Measurements from ENCODE around the gene ZNF559. TPM values are rescaled to one million over a fixed set of nuclear protein-coding genes. Genes with fewer than 3 reads are reported as not detected.
"Not testable (repeated sequence)": the region's sequence is repeated elsewhere in the genome, so short reads cannot be mapped to it uniquely, and the experiment has no call there.

Gene ZNF559
- 29.8 TPM for total RNA-seq

DNA sequence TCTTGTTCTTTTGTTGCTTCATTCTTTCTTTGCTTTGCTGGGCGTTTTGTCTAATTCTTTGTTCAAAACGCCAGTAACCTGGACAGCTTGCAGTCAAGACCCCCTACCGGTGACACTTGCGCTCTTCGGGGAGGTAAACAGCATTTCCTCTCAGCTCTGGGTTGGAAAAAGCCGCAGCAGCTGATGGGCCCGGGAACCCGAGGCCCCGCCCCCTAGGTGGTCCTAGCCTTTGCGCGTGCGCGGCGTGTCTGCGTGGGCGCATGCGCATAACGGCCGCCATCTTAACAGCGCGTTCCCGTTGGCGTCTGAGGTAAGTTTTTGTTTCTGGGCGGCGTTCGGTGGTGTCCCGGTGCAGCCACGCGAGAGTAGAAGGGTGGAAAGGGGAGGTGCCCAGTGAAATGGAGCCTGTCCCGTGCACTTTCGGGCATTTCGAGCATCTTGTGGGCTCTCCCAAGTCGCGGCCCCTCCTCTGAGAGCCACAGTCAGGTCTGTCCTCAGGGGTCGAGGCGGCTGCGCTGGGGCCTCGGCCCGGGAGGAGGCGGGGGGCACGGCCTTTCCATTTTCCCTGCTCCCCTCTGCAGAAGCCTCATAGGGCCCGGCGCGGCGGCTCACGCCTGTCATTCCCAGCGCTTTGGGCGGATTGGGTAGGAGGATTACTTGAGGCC, at the start of gene ZNF559:
Gene ZNF559 (plus strand): TSS at position 261 of the 665 bp plus-strand sequence. CDS start 14,371 bp downstream, outside the sequence.
- peak; percentile 96 for DNase-seq

DNA sequence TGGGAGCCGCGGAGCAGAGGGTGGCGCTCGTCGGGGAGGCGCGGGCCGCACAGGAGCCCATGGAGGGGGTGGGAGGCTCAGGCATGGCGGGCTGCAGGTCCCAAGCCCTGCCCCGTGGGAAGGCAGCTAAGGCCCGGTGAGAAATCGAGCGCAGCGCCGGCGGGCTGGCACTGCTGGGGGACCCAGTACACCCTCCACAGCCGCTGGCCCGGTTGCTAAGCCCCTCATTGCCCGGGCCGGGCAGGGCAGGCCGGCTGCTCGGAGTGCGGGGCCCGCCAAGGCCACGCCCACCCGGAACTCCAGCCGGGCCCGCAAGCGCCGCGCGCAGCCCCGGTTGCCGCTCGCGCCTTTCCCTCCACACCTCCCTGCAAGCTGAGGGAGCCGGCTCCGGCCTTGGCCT, 40.5 kb upstream of the ZNF559 start:
- not testable (repeated sequence) for DNase-seq

DNA sequence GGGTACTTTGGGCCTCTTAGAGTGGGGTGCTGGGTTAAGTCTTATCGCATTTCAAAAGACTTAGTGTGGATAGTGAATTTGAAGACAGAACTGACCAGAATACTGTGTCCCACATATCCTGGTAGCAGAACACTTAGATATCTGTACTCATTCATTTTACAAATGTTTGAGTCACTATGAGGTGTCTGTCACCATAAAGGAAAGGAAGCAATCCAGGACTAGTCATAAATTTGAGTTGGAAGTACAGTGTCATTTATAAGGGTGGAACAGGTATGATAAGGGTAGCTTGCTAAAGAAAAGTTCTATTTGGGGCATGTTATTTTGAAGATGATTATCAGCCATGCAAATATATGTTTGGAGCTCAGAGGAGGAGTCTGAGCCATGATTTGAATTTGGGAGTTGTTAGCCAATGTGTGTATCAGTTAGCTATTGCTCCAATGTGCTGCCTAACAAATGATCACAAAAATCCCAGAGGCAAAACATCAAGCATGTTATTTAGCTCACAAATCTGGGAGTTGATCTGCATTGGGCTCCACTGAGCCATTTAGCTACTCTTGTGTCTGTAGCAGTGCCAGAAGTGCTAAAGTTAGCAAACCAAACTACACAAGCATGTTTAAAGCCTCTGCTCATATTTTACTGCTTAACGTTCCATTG, 34.6 kb upstream of the ZNF559 start:
- no peak for DNase-seq

DNA sequence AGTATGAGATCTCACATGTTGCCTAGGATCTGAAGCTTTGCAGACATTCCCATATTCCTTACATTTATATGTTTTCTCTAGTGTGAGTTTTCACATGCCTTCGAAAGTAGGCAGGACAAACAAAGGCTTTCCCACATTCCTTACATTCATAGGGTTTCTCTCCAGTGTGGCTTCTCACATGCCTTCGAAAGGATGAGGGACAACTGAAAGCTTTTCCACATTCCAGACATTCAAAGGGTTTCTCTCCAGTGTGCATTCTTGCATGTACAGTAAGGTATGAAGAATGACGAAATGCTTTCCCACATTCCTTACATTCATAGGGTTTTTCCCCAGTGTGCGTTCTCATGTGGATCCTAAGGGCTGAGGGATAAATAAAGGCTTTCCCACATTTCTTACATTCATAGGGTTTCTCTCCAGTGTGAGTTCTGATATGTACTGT, 28.5 kb upstream of the ZNF559 start:
- DNase-seq, result no peak

DNA sequence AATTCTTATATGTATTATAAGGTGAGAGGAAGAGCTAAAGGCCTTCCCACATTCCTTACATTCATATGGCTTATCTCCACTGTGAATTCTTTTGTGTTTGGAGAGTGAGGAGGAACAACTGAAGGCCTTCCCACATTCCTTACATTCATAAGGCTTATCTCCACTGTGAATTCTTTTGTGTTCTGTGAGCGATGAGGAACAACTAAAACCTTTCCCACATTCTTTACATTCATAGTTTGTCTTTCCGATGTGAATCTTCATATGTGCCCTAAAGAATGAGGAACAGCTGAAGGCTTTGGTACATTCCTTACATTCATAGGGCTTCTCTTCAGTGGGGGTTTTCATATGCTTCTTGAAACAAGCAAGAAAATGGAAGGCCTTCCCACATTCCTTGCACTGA, 27.6 kb upstream of the ZNF559 start:
- no peak for DNase-seq

DNA sequence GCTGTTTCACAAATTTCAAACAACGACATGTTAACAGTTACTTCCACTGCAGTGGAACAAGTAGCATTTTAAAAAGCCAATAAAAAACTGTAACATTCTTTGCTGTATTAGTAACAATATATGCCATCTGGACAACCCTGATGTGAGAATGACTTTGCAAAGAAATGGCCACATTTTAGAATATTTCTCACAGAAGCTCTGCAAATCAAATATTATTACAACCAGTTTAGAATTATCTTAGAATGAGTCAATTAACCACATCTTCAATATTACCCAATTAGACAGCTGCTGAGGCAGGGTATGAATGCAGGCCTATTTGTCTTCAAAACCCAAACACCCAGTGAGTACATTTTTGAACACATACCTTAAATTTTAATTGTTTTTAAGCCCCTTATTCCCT, 17.5 kb upstream of the ZNF559 start:
- DNase-seq, result no peak

DNA sequence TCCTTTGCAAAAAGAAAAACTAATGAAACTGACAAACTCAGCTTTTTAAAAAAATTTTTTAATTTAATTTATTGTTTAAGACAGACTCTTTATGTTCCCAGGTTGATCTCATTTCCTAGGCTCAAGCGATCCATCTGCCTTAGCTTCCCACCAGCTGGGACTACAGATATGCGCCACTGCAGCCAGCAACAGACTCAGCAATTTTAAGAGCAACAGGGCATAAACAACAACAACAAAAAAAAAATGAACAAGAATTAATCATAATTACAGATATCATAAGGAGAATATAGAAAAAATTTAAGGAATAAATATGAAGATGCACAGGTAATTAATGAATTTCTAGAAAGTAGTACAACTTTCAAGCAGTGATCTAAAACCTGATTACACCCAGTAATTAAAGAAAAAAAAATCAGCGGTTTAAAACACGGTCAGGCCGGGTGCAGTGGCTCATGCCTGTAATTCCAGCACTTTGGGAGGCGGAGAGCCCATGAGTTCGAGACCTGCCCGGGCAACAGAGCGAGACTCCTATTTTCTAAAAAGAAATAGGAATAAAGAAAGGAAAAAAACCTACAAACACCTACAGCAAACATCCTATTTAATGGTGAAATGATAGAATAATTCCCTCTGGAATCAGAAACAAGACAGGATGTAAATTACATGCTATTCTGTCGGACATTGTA, 15.7 kb upstream of the ZNF559 start:
- no peak for DNase-seq

DNA sequence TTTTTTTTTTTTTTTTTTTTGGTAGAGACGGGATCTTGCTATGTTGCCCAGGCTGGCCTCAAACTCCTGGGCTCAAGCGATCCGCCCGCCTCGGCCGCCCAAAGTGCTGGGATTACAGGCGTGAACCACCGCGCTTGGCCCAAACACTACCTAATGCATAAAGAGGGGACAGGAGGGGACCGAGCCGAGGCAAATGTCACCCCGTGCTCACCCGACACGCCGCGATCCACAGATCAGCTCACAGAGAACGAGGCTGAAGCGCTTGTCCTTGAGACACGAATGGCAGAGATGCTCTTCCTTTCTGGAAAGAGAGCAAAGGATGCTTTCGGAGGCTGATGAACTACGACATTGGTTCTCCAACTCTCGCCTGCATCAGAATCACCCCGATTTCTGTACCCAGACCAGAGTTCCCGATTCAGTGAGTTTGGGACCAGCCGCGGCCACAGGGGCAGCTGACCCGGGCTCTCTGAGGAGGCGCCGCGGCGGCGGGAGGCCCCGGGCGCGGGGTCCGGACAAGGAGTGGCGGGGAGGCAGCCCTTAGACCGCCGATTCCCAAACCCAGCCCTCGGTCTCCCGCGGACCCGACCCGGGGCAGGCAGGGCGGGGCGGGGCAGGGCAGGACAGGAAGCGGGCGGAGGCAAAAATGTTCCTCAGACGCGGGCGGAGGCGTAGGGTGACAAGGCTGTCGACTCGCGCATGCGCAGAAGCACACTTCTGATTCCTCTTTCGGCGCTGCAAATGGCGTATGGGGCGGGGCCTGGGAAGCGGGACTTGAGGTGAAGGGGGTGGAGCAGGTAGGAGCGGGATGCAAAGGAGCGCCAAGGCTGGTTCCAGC, 14.6 kb upstream of the ZNF559 start, which contains the start of gene ZNF699:
Gene ZNF699 (minus strand): TSS at position 700 of the 835 bp plus-strand sequence. CDS start 4,719 bp downstream, outside the sequence.
- DNase-seq, result peak; percentile 97

DNA sequence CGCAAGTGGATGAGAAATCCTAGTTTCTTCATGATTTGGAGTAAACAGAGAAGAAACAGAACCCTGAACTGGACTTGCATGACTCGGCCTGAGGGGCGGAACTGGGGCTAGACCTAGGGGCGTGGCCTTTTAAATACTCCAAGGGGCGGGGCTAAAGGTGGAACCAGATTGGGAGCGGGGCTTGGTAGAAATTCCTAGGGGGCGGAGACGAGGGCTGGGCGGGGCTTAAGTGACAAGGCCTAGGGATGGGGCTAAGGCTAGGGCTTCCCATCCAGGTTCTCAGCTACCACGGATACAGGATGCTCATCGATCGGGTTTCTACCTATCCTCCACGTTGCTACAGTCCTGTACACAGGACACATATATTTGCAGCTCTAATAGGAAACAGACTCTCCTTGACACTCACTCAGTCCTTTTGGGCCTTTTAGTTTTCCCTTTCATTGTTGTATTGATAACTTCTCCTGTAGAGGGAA, 14.0 kb upstream of the ZNF559 start:
- DNase-seq, result peak; percentile 92

DNA sequence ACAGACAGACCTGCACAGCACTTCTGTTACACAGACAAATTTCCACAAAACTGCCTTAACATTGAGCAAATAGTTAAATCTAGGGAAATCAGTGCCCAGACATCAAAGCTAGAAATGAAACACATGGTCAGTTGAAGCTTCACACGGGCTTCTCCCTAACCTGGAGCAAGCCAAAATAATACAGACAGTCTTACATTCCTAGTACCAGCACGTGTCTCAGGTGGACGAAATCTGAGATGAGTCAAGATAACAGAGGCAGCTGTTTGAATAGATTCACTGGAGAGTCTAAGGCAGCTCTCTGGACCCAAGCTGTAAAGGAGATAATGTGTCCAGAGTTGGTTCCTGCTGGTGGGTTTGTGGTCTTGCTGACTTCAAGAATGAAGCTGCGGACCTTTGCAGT, 10.2 kb upstream of the ZNF559 start:
- DNase-seq, result no peak

DNA sequence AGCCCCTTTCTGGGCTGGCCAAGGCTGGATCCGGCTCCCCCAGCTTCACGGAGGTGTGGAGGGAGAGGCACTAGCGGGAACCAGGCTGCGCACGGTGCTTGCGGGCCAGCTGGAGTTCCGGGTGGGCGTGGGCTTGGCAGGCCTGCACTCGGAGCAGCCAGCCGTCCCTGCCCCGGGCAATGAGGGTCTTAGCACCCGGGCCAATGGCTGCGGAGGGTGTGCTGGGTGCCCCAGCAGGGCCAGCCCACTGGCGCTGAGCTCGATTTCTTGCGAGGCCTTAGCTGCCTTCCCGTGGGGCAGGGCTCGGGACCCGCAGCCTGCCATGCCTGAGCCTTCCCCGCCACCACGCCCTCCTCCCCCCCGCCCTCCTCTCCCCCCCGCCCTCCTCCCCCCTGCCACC, 2.6 kb upstream of the ZNF559 start:
- DNase-seq, result no peak

DNA sequence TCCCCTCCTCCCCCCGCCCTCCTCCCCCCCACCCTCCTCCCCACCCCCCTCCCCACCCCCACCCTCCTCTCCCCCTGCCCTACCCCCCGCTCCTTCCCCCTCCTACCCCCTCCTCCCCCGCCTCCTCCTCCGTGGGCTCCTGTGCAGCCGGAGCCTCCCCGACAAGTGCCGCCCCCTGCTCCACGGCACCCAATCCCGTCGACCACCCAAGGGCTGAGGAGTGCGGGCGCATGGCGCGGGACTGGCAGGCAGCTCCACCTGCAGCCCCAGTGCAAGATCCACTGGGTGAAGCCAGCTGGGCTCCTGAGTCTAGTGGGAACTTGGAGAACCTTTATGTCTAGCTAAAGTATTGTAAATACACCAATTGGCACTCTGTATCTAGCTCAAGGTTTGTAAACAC, 2.2 kb upstream of the ZNF559 start:
- not testable (repeated sequence) for DNase-seq

DNA sequence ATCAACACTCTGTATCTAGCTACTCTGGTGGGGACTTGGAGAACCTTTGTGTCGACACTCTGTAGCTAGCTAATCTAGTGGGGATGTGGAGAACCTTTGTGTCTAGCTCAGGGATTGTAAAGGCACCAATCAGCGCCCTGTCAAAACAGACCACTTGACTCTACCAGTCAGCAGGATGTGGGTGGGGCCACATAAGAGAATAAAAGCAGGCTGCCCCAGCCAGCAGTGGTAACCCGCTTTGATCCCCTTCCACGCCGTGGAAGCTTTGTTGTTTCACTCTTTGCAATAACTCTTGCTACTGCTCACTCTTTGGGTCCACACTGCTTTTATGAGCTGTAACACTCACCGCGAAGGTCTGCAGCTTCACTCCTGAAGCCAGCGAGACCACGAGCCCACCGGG, 1.8 kb upstream of the ZNF559 start:
- not testable (repeated sequence) for DNase-seq

DNA sequence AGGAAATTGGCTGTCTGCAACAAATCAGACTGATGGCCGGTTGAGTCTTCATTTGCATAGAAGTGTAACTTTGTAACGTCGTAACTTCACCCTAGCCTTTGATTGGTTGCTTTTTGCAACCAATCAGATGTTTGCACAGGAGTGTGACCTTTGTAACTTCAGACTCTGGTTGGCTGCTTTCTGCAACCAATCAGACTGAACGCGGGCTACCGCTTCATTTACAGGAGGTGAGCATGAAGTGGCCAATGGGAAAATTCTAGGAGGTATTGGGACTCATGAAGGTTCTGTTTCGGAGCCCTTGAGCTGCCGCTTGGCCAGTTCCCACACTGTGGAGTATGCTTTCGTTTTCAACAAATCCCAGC, 441 bp upstream of the ZNF559 start:
- peak; percentile 79 for DNase-seq

DNA sequence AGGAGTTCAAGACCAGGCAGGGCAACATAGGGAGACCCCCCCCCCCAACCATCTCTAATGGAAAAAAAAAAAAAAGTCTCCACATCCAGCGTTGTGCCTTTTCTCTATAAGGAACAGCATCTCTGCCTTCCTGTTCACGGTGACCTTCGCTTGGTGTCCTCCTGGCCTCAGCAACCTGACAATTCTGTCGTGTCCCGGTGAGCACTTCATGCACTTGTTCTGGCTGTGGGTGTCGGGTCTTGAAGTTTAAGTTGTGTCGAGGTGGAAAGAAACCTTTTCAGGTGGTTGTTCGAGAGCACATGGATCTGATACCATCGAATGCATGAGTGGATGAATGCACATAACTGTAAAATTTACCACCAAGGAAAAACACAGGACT, 594 bp downstream of the ZNF559 start:
- no peak for DNase-seq

DNA sequence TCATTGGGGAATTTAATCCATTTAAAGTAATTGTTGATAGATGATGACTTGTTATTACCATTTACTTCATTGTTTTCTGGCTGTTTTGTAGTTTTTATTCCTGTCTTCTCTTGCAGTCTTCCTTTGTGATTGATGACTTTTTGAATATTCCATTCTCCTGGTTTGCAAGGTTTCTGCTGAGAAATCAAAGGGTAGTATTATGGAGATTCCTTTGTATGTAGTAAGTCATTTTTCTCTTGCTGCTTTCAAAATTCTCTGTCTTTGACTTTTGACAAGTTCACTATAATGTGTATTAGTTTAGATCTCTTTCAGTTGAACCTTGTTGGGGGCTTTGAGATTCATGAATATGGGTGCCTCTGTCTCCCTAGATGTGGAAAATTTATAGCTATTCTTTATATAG, 6.0 kb downstream of the ZNF559 start:
- no peak for DNase-seq

DNA sequence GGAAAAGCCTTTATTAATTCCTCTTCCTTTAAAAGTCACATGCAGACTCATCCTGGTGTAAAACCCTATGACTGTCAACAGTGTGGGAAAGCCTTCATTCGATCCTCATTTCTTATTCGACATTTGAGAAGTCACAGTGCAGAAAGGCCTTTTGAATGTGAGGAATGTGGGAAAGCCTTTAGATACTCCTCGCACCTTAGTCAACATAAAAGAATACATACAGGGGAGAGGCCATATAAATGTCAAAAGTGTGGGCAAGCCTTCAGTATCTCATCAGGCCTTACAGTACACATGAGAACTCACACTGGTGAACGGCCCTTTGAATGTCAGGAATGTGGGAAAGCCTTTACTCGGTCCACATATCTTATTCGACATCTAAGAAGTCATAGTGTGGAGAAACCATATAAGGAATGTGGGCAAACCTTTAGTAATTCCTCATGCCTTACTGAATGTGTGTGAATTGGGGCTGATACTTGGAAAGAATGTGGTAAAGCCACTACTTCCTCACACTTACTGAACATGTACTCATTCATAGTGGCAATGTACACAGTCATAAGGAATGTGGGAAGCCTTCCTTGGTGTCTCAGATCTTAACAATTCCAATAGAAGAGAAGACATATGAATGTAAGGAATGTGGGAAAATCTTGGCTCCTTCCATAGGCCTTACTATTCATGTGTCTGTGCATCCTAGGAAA, 18.8 kb downstream of the ZNF559 start:
- DNase-seq, result no peak

DNA sequence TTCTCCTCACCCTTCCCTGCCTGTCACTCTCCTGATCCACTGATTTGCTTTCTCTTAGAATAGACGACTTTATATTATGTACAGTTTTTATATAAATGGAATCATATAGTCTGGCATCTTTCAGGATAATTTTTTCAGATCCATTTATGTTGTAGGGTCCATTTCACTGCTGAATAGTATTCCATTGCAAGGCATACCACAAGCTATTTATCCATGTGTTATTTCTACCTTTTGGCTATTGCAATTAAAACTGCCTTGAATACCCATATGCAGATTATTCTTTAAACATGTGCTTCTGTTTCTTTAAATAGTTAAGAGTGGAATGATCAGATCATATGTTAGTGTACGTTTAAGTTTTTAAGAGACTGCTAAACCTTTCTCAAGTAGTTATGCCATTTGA, 21.0 kb downstream of the ZNF559 start:
- no peak for DNase-seq

DNA sequence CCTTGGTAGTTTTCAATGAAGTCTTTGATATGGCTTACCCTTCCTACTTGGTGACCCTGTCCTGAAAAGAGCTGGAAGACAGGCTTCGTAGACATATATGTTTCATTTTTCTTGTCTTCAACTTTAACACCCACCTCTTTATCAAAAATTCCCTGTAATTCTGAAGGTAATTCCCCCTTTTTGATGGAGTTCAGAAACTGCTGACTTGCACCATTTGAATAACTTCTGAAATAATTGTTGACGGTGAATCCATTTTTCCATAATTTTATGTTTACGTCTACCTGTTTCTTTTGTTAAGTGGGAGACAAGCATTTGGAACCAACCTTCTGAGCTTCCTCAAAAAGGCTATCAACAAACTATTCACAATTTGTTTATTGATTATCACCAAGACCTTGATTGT, 24.3 kb downstream of the ZNF559 start:
- no peak for DNase-seq

DNA sequence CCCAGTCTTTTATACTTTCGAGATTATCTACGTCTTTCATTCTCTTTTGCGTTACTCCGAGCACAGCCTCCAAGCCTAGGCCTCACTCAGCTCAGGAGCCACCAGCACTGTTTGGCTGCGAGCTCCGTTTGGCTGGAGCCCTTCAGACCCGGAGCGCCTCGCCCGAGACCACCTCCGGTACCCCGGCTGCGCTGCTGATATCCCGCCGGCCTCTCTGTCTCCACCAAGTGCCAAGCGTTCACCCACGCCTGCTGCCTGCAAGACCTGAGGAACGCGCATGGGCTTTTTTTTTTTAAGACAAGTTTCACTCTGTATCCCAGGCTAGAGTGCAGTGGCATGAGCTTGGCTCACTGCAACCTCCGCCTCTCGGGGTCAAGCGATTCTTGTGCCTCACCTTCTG, 24.7 kb downstream of the ZNF559 start:
- no peak for DNase-seq

DNA sequence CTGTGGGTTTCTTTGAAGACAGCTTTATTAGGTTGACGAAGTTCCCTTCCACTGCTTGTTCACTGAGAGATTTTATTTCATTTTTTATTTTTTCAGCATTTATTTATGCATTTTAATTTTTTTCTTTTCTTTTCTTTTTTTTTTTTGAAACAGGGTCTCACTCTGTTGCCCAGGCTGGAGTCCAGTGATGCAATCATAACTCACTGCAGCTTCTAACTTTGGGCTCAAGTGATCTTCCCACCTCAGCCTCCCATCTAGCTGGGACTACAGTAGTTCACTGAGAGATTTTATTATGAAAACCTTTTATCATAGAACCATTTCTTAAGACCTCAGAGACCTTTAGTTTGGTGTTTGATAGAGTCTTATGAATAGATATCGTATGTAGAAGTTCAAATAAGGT, 28.5 kb downstream of the ZNF559 start:
- no peak for DNase-seq

DNA sequence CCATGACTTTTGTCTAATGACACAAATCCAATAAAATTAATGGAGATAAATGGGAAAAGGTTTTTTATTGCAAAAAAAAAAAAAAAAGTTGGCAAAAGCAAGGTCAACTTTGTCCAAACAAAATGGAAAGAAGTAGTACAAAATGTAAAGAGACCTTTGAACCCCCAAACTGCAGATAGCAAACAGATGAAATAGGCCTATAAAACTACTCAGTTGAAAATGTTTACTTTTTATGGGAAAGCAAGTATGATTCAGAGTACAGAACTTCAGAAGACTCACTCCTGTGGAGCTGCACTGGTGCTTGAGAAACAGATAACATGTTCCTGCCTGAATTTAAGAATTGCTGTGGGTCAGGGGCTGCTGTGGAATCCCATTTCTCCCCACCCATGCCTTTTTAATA, 29.0 kb downstream of the ZNF559 start:
- DNase-seq, result no peak
